Superior temporal gyrus (tissue), 1 donor: ENCODE results near the gene SPAG16.
"Not testable (repeated sequence)": the region's sequence is repeated elsewhere in the genome, so short reads cannot be mapped to it uniquely, and the experiment has no call there.

Source experiments
- DNase-seq: peaks from one replicate; pipeline ENCODE4 v3.0.0-alpha.2; 2016; ENCODE audit errors: extremely low spot score

SPAG16 gene

GRCh38 chr2:213271947-213272346 lies 12.3 kb upstream of the SPAG16 start:
- no peak for DNase-seq

GRCh38 chr2:213274143-213274542 lies 10.1 kb upstream of the SPAG16 start:
- no peak for DNase-seq

- DNase-seq = no peak
These were observed 9.0 kb upstream of the SPAG16 start for GRCh38 chr2:213275265-213275664.

GRCh38 chr2:213277134-213277533 lies 7.1 kb upstream of the SPAG16 start:
- DNase-seq = not testable (repeated sequence)

GRCh38 chr2:213279116-213279620 lies 5.1 kb upstream of the SPAG16 start:
- DNase-seq = no peak

GRCh38 chr2:213279971-213280370 lies 4.3 kb upstream of the SPAG16 start:
- DNase-seq = no peak

GRCh38 chr2:213281156-213281555 lies 3.1 kb upstream of the SPAG16 start:
- DNase-seq = no peak

- DNase-seq = no peak
These were observed 1.1 kb downstream of the SPAG16 start for GRCh38 chr2:213285404-213285803.

GRCh38 chr2:213286161-213286560 lies 1.9 kb downstream of the SPAG16 start:
- no peak for DNase-seq

- DNase-seq = no peak
These were observed 4.8 kb downstream of the SPAG16 start for GRCh38 chr2:213288913-213289700.

- no peak for DNase-seq
These were observed 6.2 kb downstream of the SPAG16 start for GRCh38 chr2:213290501-213290900.

- no peak for DNase-seq
These were observed 12.0 kb downstream of the SPAG16 start for GRCh38 chr2:213296270-213296669.

GRCh38 chr2:213306316-213306942 lies 22.2 kb downstream of the SPAG16 start:
- no peak for DNase-seq

GRCh38 chr2:213315168-213315876 lies 31.1 kb downstream of the SPAG16 start:
- DNase-seq = no peak

- DNase-seq = no peak
These were observed 31.9 kb downstream of the SPAG16 start for GRCh38 chr2:213316001-213316735.

- DNase-seq = no peak
These were observed 33.7 kb downstream of the SPAG16 start for GRCh38 chr2:213317929-213318328.

- no peak for DNase-seq
These were observed 36.3 kb downstream of the SPAG16 start for GRCh38 chr2:213320604-213321003.

- DNase-seq = no peak
These were observed 52.0 kb downstream of the SPAG16 start for GRCh38 chr2:213336253-213336770.

GRCh38 chr2:213353419-213353818 lies 69.2 kb downstream of the SPAG16 start:
- no peak for DNase-seq

- no peak for DNase-seq
These were observed 92.4 kb downstream of the SPAG16 start for GRCh38 chr2:213376644-213377043.

GRCh38 chr2:213407027-213407426 lies 122.8 kb downstream of the SPAG16 start:
- not testable (repeated sequence) for DNase-seq
